ENCODE data around the gene THPO.

Gene THPO

DNA sequence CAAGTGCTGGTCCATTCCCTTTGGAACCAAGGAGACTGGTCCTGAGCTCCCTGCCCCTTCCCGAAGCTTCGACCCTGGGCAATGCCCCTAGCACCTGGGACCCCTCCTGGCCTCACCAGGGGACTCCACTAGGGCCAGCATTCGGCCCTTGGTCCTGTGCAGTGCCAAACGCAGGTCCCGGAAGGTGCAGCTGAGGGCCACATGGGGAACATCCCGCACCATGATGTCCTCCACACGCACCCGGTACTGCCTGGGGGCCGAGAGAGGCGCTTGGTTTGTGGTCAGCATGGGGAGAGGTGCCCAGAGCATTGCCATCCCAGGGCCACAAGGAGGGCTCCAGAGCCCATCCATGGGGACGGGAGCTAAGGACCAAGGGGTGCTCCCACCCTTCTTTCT is 24.5 kb downstream of the THPO start:
- no peak overlapping the region for H3K4me3 ChIP-seq (ENCODE audit: low read length)
- no peak for DNase-seq (ENCODE audit: low read depth)
- no peak for TF ChIP-seq CTCF (conservative IDR thresholded peaks at IDR 0.05; ENCODE audit: low read depth, low read length)

GRCh38 chr3:184352897-184353545 is 25.0 kb downstream of the THPO start:
- DNase-seq (ENCODE audit: low read depth) = no peak
- no peak overlapping the region for H3K4me3 ChIP-seq (ENCODE audit: low read length)
- no peak for TF ChIP-seq CTCF (conservative IDR thresholded peaks at IDR 0.05; ENCODE audit: low read depth, low read length)

- DNase-seq (ENCODE audit: low read depth) = no peak
- no peak for TF ChIP-seq CTCF (conservative IDR thresholded peaks at IDR 0.05; ENCODE audit: low read depth, low read length)
- no peak overlapping the region for H3K4me3 ChIP-seq (ENCODE audit: low read length)
Measured at GRCh38 chr3:184352149-184352785, 25.7 kb downstream of the THPO start.

DNA sequence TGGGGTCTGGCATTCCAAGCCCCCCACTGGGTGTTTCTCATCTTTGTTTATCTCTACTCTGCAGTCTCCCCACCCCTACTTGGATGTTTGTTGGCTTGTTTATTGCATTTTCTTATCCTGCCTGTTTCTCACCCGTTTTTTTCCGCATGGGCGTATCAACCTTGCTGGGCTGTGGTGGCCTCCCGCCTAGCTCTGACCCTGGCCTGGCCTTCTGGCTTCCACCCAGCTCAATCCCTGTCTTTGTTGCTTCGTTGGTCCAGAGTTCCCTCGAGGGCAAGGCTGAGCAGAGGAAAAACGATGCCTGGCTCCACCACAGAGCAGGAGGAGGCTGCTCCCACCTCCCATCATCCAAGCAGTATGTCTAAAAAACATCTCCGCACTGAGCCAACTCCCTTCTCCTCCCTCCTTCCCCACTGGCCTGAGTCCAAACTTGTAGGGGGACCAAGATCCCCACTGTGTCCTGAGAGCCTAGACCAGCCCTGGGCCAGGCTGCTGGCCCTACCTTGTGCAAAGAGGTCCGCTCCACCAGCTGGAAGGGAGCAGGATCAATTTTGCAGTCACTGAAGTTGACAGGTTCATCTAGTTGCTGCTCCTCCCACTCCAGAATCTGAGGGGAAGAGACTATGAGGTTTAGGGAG is 26.4 kb downstream of the THPO start:
- H3K4me3 ChIP-seq (ENCODE audit: low read length) = no peak overlapping the region
- no peak for TF ChIP-seq CTCF (conservative IDR thresholded peaks at IDR 0.05; ENCODE audit: low read depth, low read length)
- DNase-seq (ENCODE audit: low read depth) = no peak

- no peak for DNase-seq (ENCODE audit: low read depth)
- no peak for TF ChIP-seq CTCF (conservative IDR thresholded peaks at IDR 0.05; ENCODE audit: low read depth, low read length)
- no peak overlapping the region for H3K4me3 ChIP-seq (ENCODE audit: low read length)
Measured at GRCh38 chr3:184350618-184351017, 27.4 kb downstream of the THPO start.

DNA sequence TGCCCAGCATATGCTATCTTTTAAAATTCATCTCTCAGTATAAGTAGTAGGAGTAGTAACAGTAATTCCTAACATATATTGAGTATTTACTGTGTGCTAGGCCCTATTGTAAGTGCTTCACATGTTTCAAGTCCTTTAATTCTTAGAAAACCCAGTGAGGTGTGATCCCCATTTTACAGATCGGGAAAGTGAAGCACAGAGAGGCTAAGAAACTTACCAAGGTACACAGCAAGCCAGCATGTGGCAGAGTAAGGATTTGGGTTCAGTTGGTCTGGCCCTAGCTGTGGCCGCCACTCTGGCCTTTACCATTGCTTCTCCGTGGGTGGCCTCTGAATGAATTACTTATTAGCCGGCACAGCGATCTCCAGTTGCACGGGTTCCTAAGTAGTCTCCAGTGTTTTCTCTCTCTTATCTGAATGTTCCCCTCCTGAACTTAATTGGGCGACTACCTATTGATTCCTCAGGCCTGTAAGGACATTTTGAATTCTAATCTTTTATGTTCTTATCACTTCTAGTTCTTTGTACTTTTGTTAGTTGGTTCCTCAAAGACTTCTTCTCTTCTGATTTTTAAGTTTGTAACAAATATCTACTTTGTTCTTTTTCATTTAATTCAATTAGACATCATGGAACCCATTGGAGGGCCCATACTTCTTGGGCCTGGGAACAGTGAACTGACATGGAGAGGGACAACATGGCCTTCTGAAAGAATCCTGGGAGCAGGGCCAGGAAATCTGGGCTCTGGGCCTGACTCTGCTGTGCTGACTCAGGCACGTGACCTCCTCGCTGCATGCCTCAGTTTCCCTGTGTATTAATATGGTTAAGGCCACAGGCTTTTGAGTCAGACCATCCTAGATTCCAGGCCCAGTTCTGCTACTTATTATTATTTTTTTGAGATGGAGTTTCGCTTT is 28.2 kb downstream of the THPO start:
- DNase-seq (ENCODE audit: low read depth) = no peak
- no peak for TF ChIP-seq CTCF (conservative IDR thresholded peaks at IDR 0.05; ENCODE audit: low read depth, low read length)
- no peak overlapping the region for H3K4me3 ChIP-seq (ENCODE audit: low read length)
